Heart left ventricle (tissue), 13 donors: ENCODE results near the gene MROH8.

ENCODE experiments used
- CTCF ChIP-seq, 12 donors: fragments of 200-600 bp; sonication (generic) in 4 of 12; IDR thresholded peaks; one replicate each; pipeline versions ENCODE4 v1.5.0 to v1.8.0; 2018 to 2022; ENCODE audit warnings: antibody characterized with exemption in 12 of 12, mild to moderate bottlenecking in 5 of 12
- POLR2A ChIP-seq, 2 donors: fragments of 450-650 bp; IDR thresholded peaks; one replicate each; pipeline ENCODE4 v1.6.1; 2017; ENCODE audit warnings: antibody characterized with exemption in 2 of 2, mild to moderate bottlenecking in 2 of 2, moderate library complexity in 2 of 2
- donor health status: ischemic (EF 13 %, LVEDD 7.1; RV severe dilation, severe dysfunction).
- donor health status: DM: no; HTN: yes; CAD: no.
- donor health status: DM: no; HTN: no; CAD: no.
- donor health status: ischemic (EF 25% LVEDD 6.9; RV normal size, moderate dysfunction).
- donor health status: ischemic (EF 25% LVEDD 5.7; RV mildly dilated, moderate dysfunction).
- donor health status: ischemic (EF 35%, LVEDD 5.7; RV mildly dilated, moderate dysfunction).
- donor health status: nonischemic (EF 11% LVEDD 7.7; RV severe dilation, severe dysfunction).
- donor health status: DM: yes; HTN: yes; CAD: no.
- donor health status: PGD.
- donor health status: ischemic (EF 29% LVEDD 5.4; RV normal size, mild dysfunction).
- donor health status: nonischemic (EF 23%, LVEDD 6.1; RV moderate dilation, normal function).

DNA sequence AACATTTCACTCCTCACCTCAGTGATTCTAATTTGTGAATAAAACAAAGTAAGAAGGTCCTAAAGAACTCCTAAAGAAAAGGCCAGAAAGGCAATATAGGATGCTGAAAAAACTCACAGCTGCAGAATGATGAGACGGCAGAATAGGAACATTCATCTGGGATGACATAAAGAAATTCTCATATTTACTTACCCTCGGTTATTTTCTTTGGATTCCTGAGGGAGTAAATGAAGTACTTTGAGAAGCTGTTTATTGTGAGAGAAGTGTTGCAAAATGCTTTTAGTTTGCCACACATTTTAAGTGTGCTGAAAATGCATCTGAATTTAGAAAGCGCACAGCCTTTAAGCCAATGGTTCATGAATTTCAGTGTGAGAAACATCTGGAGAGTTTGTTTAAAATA, 47.9 kb downstream of the MROH8 start:
- TF ChIP-seq CTCF (IDR thresholded peaks at IDR 0.05) (no peak), POLR2A (IDR thresholded peaks at IDR 0.05) (no peak)
